Stimulated activated CD8-positive, alpha-beta memory T cell treated with anti-CD3 and anti-CD28 coated beads, Interleukin-7, amount 100 ng/mL, for 4 hours (primary cell): ENCODE results near the gene MEAK7.
A peak's percentile ranks its signal among the peaks of the same experiment; 100 is the strongest.

Experiments used
- DNase-seq, 2 donors: peaks; one replicate each; pipeline ENCODE4 v3.0.0-alpha.2; 2020; ENCODE audit warnings: low read depth in 2 of 2

MEAK7 gene

DNA sequence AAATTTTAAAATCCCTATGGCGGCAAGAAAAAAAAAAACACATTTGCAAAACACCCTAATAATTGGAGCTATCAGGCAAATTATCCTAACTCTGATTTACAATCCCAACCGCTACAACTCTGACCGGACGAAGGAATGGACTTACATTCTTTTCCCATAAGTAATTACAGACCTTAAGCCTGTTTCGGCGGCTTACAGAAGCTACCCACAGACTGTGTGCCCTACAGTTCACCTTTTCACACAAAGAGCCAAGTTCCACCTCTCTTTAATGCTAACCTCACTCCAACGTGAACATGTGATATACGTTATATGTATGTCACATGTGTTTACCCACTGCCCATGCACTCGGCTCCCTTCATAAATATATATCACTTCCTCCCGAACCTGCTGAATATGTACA, 8.7 kb upstream of the MEAK7 start:
- DNase-seq, result no peak

- DNase-seq, result no peak
These were observed 7.4 kb upstream of the MEAK7 start for GRCh38 chr16:84511831-84512230.

DNA sequence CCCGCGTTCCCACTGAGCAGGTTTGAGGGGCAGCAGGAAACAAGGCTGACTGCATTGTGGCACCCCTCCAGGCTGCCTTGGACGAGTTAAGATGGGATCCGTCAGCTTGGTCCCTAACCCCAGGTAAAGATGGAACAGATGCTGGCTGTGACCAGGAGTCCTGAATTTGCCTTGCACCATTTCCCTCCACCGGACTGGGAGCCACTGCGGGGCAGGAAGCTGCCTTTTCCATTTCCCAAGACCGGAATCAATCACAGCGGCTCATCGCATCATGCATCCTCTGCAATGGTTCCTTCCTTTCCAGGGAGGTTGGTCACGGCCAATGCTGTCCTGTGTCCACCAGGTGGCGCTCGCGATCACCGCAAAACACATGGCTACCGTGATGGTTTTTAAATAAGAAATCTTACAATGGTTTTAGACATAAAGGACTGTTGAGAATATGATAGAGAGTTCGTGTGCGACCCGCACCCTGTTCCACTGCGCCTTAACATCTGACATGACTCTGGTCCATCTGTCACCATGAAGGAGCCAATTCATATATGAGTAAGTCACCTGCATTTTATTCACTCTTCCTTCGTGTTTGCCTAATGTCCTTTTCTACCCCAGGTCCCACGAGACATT, 6.8 kb upstream of the MEAK7 start:
- DNase-seq, result peak; percentile 60 to 69

DNA sequence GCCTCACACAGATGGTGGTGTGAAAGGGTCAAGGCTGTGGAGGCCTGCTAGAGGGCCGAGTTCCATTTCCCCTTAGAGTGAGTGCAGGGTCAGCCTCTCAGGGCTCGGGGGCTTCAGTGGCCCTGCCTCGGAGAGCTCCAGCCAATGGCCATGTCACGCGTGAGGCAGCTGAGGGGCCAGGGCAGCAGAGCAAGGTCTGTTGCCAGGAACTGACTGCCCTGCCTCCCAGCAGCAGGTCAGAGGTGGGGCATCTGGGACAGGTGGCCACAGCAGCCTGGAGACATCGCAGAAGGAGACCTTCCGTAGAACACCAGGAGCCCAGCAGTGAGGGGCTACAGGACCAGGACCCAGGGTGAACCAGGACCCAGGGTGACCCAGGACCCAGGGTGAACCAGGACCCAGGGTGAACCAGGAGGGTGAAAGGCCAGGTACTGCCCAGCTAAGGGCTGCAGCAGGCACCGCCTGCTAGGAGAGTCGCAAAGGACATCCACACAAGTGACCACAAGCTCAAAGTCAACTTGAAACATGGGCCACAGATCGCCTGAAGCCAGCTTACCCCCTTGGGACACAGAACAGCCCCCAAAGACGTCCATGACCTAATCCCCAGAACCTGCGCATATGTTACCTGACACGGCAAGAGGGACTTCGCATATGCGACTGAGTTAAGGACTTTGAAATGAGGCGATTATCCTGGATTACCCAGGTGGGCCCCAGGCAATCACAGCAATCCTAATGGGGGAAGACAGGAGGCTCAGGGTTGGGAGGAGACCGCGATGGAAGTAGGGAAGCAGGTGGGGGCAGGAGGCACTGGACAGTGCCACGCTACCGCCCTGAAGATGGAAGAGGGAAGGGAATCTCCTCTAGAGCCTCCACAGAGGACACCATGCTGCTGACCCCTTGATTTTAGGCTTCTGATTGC, 4.8 kb upstream of the MEAK7 start:
- no peak for DNase-seq

- no peak for DNase-seq
These were observed 4.0 kb upstream of the MEAK7 start for GRCh38 chr16:84508502-84508901.

DNA sequence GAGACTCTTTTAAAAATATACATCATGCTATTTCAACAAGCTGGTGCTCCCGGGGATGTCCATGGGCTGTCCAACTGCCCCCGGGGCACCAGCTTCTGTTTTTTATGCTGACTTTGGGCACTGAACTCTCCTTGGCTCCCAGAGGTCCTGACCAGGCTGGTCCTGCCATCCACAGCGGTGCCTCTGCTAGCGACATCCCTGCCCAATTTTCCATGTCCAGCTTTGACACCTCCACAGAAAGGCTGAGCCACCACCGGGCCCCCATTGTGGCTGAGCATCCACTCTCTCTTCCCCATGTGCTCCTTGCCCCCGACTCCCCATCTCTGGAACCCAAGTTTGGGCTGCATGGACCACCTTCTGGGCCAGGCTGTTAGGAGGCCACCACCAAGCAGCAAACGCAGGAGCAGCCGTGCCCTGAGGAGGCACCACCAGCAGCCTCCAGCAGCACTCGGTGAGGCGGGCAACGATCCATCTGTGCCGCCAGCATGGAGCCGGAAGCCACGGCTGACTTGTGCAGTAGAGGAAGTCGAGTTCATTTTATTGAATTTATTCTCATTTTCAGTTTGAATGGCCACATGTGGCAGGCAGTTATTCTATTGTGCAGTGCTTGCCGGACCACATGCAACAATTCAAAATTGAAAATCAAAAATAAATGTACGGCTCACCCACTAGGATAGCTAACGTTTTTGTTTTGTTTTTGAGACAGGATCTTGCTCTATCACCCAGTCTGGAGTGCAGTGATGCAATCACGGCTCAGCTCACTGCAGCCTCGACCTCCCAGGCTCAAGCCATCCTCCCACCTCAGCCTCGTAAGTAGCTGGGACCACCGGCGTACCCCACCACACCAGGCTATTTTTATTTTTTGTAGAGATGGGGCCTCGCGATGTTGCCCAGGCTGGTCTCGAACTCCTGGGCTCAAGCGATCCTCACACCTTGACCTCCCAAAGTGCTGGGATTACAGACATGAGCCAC, 2.8 kb upstream of the MEAK7 start:
- DNase-seq, result no peak

- DNase-seq, result no peak
These were observed 1.1 kb upstream of the MEAK7 start for GRCh38 chr16:84505249-84506187.

DNA sequence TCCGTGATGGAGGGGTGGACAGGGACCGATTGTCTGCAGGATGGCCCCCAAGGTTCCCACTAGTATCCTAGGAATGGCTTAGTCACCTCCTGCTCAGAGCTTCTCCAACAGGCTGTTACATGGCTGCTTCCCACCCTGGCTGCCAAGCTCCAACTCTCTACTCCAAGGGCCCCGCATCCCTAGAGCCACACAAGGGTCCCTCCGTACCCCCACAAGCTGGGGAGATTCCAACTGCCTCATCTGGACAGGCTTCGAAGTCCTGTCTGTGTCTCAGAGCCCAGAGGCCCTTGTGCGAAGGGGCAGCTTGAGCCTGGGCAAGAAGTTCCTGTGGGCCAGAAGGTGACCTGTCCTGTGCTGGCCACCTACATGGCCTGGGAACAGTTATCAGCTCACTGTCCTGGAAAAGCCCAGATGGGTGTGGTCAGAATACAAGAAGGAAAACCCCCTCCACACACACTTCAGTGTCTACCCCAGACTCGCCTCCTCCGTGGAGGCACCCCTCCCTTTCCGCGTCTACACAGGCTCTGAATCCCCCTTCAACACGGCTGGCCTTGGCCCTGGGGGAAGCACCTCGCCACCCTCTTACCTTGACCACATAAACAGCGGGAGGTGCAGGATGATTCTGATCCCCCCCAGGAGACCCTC, 586 bp downstream of the MEAK7 start:
- DNase-seq, result no peak

DNA sequence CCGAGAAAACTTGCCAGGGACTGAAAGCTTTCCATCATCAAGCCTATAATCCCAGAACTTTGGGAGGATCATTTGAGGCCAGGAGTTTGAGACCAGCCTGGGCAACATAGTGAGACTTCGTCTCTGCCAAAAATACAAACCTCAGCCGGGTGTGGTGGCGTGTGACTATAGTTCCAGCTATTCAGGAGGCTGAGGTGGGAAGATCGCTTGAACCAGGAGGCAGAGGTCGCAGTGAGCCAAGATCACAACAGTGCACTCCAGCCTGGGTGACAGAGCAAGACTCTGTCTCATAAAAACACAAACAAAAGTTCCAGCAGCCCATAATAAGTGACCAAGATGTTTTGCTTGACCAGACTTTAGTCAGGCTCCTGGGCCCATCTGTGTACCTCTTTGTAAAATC, 1.9 kb downstream of the MEAK7 start:
- DNase-seq, result no peak

DNA sequence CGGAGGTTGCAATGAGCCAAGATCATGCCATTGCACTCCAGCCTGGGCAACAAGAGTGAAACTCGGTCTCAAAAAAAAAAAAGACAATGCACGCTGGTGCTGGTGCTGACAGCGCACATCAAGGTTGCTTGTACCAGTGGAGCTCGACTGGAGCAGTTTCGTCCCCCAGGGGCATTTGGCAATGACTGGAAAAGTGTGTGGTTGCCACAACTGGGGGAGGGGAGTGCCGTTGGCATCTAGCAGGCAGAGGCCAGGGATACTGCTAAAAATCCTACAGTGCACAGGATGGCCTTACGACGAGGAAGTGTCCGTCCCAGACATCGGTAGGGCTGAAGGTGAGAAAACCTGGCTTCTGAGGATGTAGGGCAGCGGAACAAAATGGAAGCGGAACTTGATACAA, 2.4 kb downstream of the MEAK7 start:
- no peak for DNase-seq

DNA sequence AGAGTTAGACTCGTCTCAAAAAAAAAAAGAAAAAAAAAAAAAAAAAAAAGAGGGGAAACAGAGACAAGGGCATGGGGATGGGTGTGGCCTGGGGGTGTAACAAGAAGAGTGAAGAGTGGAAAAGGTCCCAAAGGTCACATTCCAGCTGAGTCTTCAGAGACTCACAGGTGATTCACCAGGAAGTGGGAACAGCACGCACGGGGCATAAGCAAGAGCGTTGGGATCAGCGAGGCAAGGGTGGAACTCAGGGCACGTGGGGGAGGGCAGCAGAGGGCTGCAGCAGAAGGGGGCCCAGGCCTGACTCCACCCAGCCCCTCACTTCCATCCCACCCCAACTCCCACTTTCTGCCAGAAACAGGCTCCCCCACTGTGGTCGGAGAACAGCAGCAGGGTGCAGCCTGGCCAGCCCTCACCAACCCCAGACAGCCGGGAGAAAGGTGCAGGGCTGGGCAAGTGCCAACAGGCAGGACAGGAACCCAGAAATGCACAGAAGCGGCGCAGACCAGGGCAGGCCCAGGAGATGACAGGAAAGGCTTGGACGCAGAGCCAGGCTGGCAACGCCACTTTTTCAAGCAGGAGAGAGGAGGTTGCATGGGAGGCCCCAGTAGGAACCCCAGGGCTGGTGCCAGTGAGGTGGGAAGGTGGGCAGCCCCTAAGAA, 3.3 kb downstream of the MEAK7 start:
- DNase-seq, result no peak

DNA sequence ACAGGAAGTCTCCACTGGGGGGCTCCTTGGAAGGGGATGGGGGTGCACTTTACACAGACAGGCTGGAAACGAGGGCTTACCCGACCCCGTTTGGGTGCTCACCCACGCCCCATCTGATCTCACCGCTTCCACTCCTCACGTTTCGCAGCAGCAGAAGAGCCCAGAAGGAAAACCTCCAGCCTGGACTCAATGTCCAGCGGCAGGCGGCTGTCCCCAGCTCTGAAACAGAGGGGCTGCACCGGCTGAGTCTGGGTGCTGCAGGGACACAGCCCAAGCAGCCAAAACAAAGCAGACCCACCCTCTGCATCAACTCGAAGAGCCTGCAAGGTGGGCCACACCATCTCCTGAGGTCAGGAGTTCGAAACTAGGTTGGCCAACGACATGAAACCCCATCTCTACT, 3.9 kb downstream of the MEAK7 start:
- DNase-seq, result no peak

GRCh38 chr16:84499638-84500037, 4.8 kb downstream of the MEAK7 start:
- no peak for DNase-seq

DNA sequence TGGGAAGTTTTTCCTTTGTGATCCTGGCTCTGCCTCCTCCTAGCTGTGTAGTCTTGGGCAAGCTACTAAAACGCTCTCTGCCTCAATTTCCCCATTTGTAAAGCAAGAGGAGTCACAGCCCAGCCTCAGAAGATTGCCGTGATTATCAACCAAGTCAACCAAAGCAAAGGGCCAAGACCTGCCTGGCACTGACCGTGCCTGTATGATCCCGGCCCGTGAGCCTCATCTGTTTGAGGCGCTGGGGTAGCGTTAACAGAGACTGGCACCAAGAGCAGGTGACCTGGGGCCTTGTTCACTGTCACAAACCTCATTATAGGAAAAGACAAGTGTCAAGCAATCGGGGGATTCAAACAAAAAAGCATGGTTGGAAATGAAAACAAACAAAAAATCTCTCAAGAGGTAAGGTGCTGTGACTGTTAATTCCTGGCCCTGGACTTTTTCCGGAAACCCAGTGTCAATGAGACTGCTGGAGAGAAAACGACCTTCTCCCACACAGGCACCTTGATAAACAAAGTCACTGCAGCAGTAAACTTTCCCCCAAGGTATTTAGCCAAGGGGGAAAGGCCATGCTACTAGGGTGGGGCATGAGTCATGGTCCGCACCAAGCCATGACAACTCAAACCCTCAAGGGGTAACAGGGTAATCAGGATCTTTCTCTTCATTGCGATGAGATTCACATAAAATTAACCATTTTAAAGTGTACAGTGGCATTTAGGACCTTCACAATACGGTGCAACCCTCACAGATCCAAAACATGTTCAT, 5.4 kb downstream of the MEAK7 start:
- DNase-seq, result no peak

DNA sequence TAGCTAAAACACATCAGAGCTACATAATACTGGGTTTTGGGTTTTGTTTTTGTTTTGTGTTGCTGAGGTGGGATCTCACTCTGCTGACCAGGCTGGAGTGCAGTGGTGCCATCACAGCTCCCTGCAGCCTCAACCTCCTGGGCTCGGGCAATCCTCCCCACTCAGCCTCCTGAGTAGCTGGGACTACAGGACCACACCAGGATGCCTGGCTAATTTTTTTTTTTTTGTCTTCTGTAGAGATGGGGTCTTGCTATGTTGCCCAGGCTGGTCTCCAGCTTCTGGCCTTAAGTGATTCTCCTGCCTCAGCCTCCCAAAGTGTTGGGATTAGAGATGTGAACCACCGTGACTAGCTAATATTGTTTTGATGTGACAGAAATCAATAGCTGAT, 6.2 kb downstream of the MEAK7 start:
- no peak for DNase-seq

DNA sequence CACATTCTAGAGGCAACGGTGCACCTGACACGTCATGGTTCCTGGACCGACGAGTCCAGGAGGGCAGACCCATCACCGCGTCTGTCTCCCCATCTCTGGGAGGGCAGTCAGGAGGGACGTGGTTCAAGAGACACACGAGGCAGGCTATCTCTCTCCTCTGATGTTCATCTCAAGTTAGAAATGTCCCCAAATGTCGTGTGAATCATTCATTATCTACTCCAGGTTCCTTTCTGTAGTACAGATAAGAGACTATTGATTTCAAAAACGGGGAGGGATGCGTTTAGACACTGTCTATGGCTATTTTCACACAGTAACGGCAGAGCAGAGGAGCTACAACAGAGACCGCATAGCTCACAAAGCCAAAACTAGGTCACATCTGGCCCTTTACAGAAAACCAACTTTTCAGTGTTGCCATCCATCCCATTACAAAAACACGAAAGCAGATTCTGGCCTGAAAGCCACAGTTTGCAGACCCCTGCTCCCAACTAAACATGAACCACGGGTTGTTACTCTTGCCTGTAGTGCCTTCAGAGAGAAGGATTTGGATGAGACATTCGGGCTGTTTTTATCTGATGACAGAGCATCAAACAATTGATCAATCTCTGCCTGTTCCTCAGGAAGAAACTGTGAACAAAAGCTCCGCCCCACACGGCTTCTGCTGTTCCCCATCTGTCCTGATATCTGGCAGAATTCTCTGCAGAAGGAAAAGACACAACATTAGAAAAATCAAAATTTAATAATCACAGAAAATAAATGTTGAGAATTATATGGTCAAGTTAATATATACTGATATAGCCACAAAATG, 6.8 kb downstream of the MEAK7 start:
- no peak for DNase-seq

GRCh38 chr16:84496991-84497390, 7.5 kb downstream of the MEAK7 start:
- DNase-seq, result no peak

DNA sequence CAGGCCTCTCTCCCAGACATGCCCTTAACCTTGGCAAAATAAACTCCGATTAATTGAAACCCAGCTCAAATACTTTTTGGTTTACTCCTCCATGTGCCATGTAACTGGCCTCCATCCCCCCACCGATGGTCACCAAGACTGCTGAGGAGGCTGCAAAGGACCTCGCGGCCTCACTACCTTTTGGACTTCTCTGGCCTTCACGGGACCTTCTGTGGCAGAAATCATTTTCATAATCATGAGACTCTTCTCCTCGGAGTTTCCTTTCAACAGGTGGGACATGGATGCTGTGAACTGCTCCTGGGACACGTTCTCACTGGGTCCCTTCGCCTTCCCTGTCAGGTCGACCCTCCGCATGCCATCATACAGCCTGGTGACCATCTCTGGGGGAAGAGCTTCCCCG, 9.0 kb downstream of the MEAK7 start:
- DNase-seq, result no peak
